ENCODE measurements around the gene ZNF224.

GRCh38 chr19:44113784-44114390 is 19.7 kb downstream of the ZNF224 start:
- TF ChIP-seq CTCF (IDR thresholded peaks at IDR 0.05) (no peak), POLR2A (IDR thresholded peaks at IDR 0.05) (no peak), EP300 (IDR thresholded peaks at IDR 0.05) (no peak)

Measured in ovary (tissue), 3 donors.